Upper lobe of right lung (tissue), 1 donor: ENCODE results near the gene CPSF4L. TPM values are rescaled to one million over a fixed set of nuclear protein-coding genes. Genes with fewer than 3 reads are reported as not detected.

Experiments used
- ATAC-seq: fragments of 200-7000 bp; cut with Tn5 transposase; one replicate; pipeline ENCODE4 v1.9.1; 2020; ENCODE audit warnings: mild to moderate bottlenecking, moderate library complexity
- DNase-seq: peaks from one replicate; pipeline ENCODE4 v3.0.0-alpha.2; 2020
- H3K27ac ChIP-seq: fragments of 200-600 bp; one replicate; pipeline ENCODE4 v1.8.0; 2022
- H3K27me3 ChIP-seq: fragments of 200-600 bp; one replicate; pipeline ENCODE4 v1.8.0; 2022; ENCODE audit warnings: mild to moderate bottlenecking
- H3K36me3 ChIP-seq: fragments of 200-600 bp; one replicate; pipeline ENCODE4 v1.8.0; 2022
- H3K4me1 ChIP-seq: fragments of 200-600 bp; one replicate; pipeline ENCODE4 v1.8.0; 2022
- H3K4me3 ChIP-seq: fragments of 200-600 bp; one replicate; pipeline ENCODE4 v1.8.0; 2022; ENCODE audit warnings: mild to moderate bottlenecking
- H3K9me3 ChIP-seq: fragments of 200-600 bp; one replicate; pipeline ENCODE4 v1.8.0; 2022
- intact Hi-C: fragments of 100-400 bp; cut with DNase I; formaldehyde crosslinking; loops from one replicate; pipeline ENCODE4 v1.11.0; 2022
- total RNA-seq: library from RNA; stranded (reverse); fragmentation: NEBNext Ultra II Directional; extraction: Animal tissue kit (Norgen Biotek cat#: 25700); gene quantifications from one replicate; pipeline ENCODE4 v1.2.1, GENCODE V29; 2021
- TF ChIP-seq, protein P1 (sequence below): fragments of 200-600 bp; IDR thresholded peaks from one replicate; pipeline ENCODE4 v1.8.0; 2022; ENCODE audit warnings: antibody characterized with exemption
- donor health status: DM: no; HTN: yes; CAD: no; lungs with severe emphysema.

CPSF4L gene
- total RNA-seq, 1 donor from 2014 or later = not detected

DNA sequence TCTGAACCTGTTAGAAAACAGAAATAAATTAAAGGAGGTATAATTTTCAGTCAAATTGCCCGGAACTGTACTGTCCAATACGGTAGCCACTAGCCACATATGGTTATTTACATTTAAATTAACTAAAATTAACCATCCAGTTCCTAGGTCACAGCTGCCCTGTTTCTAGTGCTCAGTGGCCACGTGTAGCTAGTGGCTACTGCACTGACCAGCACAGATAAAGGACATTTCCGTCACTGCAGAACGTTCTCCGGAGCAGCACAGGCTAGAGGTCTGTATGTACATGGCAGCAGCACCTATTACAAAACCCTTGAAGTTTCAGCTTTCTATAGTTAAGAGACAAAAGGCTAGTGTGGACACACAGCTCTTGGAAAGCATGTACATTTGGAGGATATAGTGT, 33.7 kb downstream of the CPSF4L start:
- Histone ChIP-seq H3K36me3 (no peaks in the 10 kb centered on the region), H3K27me3 (no peaks in the 10 kb centered on the region), H3K4me1 (peaks cover 38% of the 10 kb centered on the region), H3K27ac (no peak overlapping the region), H3K4me3 (no peak overlapping the region), H3K9me3 (no peaks in the 10 kb centered on the region)
- no peak for ATAC-seq
- TF ChIP-seq, protein P1, sequence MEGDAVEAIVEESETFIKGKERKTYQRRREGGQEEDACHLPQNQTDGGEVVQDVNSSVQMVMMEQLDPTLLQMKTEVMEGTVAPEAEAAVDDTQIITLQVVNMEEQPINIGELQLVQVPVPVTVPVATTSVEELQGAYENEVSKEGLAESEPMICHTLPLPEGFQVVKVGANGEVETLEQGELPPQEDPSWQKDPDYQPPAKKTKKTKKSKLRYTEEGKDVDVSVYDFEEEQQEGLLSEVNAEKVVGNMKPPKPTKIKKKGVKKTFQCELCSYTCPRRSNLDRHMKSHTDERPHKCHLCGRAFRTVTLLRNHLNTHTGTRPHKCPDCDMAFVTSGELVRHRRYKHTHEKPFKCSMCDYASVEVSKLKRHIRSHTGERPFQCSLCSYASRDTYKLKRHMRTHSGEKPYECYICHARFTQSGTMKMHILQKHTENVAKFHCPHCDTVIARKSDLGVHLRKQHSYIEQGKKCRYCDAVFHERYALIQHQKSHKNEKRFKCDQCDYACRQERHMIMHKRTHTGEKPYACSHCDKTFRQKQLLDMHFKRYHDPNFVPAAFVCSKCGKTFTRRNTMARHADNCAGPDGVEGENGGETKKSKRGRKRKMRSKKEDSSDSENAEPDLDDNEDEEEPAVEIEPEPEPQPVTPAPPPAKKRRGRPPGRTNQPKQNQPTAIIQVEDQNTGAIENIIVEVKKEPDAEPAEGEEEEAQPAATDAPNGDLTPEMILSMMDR = no peak
- no peak for DNase-seq
- intact Hi-C loops = no loop called here

- Histone ChIP-seq H3K4me3 (no peak overlapping the region), H3K27me3 (no peaks in the 10 kb centered on the region), H3K4me1 (peaks cover 38% of the 10 kb centered on the region), H3K9me3 (no peaks in the 10 kb centered on the region), H3K36me3 (no peaks in the 10 kb centered on the region), H3K27ac (peak overlapping the region; percentile 17)
- intact Hi-C loops = no loop called here
- ATAC-seq (no peak), DNase-seq (no peak)
- TF ChIP-seq, protein P1 = no peak
These were observed 34.3 kb downstream of the CPSF4L start for GRCh38 chr17:73227379-73227778.

- DNase-seq = no peak
- intact Hi-C loops = no loop called here
- H3K4me1 ChIP-seq = peaks cover 38% of the 10 kb centered on the region
These were observed 35.0 kb downstream of the CPSF4L start for GRCh38 chr17:73226556-73227172.

DNA sequence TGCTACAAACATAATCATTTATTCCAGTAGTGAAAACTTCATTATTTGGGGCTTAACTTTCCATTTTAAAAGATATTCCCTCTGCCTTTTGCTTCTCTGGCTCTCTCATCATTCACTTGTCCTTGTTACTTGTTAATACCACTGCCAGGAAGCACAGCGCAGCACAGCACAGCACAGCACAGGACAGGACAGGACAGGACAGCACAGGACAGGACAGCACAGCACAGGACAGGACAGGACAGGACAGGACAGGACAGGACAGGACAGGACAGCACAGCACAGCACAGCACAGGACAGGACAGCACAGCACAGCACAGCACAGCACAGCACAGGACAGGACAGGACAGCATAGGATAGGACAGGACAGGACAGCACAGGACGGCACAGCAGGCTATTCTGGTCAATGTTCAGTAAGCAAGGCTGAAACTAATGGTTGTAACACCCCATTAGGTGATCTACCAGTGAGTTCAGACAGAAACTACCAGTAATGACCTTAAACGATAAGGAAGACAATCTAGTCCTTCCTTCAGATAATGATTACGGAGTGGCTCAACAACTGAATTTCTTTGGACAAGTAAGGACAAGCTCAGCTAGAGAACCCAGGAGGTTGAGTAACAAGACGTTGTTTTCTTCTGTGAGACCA, 36.9 kb downstream of the CPSF4L start:
- Histone ChIP-seq H3K9me3 (no peaks in the 10 kb centered on the region), H3K27me3 (no peaks in the 10 kb centered on the region), H3K27ac (no peak overlapping the region), H3K36me3 (no peaks in the 10 kb centered on the region), H3K4me3 (no peak overlapping the region), H3K4me1 (peaks cover 24% of the 10 kb centered on the region)
- TF ChIP-seq, protein P1 = no peak
- no peak for DNase-seq
- no peak for ATAC-seq
- intact Hi-C loops = no loop called here

More at GRCh38 chr17:73226556-73227172, 35.0 kb downstream of the CPSF4L start:
- H3K9me3 ChIP-seq = no peaks in the 10 kb centered on the region
- H3K27me3 ChIP-seq = no peaks in the 10 kb centered on the region
- no peak overlapping the region for H3K27ac ChIP-seq
- no peaks in the 10 kb centered on the region for H3K36me3 ChIP-seq
- TF ChIP-seq, protein P1 = no peak
- no peak for ATAC-seq
- no peak overlapping the region for H3K4me3 ChIP-seq

DNA sequence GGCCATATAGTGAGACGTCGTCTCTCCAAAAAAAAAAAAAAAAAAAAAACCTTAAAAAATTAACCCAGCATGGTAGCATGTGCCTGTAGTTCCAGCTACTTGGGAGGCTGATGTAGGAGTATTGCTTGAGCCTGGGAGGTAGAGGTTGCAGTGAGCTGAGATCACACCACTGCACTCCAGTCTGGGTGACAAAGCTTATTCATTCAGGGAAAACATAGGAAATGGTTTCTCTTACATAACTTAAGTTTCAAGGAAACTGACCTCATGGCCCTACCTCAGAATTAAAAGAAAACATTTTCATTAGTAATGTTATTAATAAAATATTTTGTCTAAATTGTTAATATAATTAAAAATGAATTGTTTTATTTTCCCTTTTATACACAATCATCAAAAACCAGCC, 37.4 kb downstream of the CPSF4L start:
- no peaks in the 10 kb centered on the region for H3K9me3 ChIP-seq
- no peak for ATAC-seq
- intact Hi-C loops = no loop called here
- no peaks in the 10 kb centered on the region for H3K27me3 ChIP-seq
- TF ChIP-seq, protein P1 = no peak
- H3K36me3 ChIP-seq = no peaks in the 10 kb centered on the region
- no peak overlapping the region for H3K27ac ChIP-seq
- H3K4me3 ChIP-seq = no peak overlapping the region
- H3K4me1 ChIP-seq = peaks cover 24% of the 10 kb centered on the region
- DNase-seq = no peak
